ENCODE measurements around the gene DBI. TPM values are rescaled to one million over a fixed set of nuclear protein-coding genes. Genes with fewer than 3 reads are reported as not detected.
A peak's percentile ranks its signal among the peaks of the same experiment; 100 is the strongest.

DBI gene
- total RNA-seq (2014; rRNA removed; shearing (Covaris generic)), result 226 and 257 TPM in 2 replicates

DNA sequence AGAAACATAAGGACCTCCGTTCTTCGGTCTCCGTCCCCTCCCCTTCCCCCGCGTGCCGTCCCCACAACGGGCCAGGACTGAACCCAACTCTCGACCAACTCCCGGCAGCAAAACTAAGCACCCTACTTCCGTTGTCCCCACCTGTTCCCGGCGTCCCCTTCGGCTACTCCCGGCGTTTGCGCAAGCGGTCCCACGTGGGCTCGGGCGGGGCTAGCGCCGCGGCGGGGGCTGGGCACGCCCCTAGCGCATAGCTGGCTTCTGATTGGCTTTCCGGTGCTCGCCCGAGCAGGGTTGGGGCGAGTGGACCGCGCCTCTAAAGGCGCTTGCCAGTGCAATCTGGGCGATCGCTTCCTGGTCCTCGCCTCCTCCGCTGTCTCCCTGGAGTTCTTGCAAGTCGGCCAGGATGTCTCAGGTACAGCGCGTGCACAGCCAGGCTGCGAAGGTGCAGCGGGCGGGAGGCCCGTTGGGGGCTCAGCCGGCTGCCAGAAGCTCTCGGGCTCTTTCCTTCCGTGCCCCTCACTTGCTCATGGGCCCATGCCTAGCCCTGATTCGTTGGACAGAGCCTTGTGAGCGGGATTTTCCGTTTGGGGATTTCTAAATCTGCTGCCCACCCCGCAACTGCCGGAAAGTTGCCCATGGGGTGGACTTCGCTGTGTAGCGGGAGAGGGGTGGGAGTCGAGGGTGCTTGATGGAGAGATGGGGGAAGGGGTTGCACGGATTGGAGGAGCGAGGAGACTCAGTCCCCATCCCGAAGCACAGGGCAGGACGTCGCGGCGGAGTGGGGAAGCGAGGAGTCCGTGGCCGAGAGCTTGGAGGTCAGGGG lies at the start of gene DBI, which contains the start of gene C2orf76:
TSS of gene DBI (plus strand) at position 329 of the 823 bp plus-strand sequence. CDS start at position 404, 75 bp downstream.
TSS of gene C2orf76 (minus strand) at position 186 of the 823 bp plus-strand sequence. CDS start 26,875 bp downstream, outside the sequence.
- peak; percentile 94 for DNase-seq (ENCODE audit: low spot score)

DNA sequence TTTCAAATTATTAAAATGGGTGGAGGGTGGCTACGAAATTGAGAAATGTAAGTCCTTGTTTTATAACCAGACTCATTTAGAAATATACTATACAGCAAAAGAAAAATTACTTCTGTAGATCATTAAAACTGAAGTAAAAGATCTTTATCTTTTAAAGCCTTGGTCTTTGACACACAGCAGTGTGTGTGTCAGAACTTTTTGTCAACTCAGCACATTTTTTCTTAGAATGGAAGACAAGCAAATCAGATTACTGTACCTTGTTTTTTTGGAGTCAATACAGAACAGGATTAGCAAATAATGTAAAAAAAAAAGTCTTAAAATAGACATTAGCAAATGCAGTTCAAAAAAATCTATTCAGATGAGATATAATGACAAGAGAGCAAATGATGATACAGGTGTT lies 49.2 kb upstream of the DBI start:
- no peak for DNase-seq (ENCODE audit: low spot score)

DNA sequence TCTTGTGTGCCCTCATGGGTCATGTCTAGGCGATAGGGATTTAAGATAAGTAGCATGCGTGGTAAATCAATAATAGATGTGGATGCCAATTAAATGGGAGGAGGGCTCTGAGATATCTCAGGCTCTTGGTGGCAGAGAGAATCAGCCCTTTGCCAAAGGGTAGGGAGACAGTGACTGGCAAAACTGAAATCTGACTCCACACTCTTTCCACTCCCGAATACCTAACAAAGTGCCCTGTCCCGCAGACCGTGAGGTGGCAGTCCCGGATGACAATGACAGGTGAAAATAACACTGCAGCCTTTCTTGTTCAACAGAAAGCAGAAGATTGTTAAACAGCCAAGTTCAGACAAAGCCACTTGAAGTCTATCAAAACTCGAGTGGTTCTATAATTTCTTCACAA lies 47.2 kb upstream of the DBI start:
- no peak for DNase-seq (ENCODE audit: low spot score)

DNA sequence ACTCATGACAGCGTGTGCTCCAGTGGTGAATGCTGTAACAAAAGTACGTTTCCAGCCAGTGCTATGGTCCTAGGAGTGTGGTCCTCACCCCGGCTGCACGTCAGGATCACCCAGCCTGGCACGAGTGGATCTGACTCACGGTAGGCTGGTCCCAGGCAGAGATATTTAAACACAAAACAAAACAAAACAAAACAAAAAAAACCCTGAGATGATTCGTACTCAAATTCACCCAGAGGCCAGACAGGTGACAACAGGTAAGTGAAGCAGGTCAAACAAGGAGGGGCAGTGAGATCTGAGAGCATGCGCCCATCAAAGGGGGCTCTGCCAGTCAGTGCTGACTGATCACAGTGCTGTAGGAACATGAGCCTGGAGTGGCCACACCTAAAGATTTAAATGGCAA lies 43.3 kb upstream of the DBI start:
- no peak for DNase-seq (ENCODE audit: low spot score)

DNA sequence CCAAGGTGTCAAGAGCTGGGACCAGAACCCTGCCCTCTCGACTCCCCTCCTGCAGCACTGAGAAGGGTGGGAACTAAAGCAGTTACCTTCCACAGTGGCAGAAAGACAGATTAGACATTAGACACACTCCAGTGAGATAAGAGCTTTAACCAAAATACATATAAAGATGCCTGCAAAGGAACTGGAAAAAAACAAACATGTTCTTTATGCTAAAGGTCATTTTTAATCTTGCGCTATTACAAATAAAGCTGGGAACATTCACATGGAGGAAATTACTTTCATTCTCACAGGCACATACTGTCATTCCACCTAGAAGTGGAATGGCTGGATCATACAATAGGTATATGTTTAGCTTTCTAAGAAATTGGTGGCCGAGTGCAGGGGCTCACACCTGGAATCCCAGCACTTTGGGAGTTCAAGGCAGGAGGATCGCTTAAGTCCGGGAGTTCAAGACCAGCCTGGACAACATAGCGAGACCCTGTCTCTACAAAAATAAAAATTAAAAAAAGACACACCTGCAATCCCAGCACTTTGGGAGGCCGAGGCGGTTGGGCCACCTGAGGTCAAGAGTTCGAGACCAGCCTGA lies 42.0 kb upstream of the DBI start:
- DNase-seq (ENCODE audit: low spot score), result no peak

DNA sequence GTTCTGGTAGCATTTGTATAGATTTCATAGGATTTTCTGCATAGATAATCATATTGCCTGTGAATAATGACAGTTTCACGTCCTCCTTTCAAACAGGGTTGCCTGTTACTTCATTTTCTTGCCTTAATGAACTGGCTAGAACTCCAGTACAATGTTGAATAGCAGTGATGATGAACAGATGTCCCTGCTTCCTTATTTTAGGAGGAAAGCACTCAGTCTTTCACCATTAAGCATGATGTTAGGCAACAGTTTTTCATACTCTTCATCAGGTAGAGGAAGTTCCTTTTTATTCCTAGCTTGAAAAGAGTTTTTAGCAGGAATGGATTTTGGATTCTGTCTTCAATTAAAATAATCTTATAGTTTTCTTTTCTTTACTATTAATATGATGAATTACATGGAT lies 39.8 kb upstream of the DBI start:
- no peak for DNase-seq (ENCODE audit: low spot score)

DNA sequence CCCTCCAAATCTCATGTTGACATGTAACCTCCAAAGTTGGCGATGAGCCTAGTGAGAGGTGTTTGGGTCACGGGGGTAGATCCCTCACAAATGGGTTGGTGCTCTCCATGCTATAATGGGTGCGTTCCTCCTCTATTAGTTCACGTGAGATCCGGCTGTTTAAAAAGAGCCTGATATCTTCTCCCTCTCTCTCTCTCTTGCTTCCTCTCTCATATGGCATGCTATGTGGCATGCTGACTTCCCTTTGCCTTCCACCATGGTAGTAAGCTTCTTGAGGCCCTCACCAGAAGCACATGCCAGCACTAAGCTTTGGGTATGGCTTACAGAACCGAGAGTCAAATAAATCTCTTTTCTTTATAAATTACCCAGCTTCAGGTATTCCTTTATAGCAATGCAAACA lies 39.3 kb upstream of the DBI start:
- no peak for DNase-seq (ENCODE audit: low spot score)

DNA sequence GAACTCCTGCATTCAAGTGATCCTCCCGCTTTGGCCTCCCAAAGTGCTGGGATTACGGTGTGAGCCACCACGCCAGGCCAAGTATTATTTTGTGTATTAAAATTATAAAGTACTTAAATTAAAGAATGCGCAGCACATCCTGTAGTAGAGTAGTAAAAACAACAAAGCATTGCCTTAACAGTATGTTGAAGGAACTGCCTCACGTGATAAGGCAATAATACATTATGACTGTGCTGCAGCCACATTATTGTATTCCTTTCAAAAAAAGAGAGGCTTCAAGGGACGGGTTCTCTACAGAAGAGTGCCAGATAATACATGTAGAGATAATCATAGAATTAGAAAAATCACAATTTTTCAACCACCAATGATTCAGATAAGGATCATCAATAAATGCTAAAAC lies 33.8 kb upstream of the DBI start:
- no peak for DNase-seq (ENCODE audit: low spot score)

DNA sequence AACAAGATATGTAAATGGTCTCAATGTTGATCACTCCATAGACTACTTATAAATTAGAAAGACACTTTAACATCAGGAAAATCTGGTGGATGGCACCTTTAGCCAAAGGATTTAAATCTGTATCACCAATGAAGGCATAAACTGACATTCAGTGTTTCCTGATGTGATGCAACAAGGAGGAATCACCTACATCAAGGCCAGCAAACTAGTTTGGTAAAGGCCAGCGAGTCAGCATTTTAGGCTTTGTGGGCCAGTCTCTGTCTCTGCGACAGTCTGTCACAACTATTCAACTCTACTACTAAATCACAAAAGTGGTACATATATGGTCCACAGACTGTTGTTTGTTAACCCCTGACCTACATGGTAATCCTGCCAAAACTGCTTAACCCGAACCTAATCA lies 33.4 kb upstream of the DBI start:
- no peak for DNase-seq (ENCODE audit: low spot score)

DNA sequence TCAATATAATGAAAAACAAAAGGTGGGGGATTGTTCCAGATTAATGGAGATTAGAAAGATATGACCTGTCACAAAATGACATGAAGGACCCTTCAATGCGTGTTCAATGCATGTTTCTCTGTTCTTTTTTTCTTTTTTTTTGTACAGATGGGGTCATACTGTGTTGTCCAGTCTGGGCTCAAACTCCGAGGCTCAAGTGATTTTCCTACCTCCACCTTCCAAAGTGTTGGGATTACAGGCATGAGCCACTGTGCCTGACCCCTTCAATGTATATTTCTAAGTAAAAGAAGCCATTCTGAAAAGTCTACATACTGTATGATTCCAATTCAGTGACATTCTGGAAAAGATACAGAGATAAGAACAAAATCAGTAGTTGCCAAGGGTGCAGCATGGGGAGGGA lies 32.9 kb upstream of the DBI start:
- DNase-seq (ENCODE audit: low spot score), result no peak

DNA sequence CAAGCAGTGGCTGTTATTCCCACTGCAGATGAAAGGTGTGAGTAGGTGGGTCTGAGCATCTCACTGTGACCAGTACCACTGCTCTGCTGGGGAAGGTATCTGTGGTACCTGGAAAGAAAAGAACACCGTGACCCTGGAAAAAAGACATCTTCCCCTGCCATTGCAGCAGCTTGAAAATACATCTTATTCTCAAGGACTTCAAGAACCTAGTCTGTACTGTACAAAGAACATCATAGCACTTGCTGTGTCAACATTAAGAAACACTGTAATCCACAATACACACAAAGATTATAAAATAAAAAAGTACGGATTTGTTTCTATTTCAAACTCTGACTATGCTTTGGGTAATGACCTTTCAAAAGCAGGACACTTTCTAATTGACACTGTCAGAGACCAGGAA lies 29.0 kb upstream of the DBI start:
- DNase-seq (ENCODE audit: low spot score), result no peak

DNA sequence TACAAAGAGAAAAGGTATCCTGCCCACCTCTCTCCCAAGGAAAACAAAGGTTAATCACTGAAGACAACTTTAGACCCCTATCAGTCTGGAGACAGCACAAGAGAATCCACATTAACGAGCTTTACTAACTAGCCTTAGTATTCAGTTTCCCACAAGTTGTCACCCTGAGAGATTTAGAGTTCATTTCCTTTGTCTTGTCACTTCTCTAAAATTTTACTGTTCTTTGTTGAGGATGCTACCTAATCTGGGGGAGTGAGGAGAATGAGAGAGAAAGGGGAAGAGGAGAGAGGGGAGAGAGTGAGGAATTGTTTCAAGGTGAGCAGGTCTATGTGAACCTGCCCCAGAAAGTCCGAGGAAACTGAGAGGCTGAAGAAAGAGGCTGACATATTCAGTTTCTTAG lies 28.5 kb upstream of the DBI start:
- no peak for DNase-seq (ENCODE audit: low spot score)

DNA sequence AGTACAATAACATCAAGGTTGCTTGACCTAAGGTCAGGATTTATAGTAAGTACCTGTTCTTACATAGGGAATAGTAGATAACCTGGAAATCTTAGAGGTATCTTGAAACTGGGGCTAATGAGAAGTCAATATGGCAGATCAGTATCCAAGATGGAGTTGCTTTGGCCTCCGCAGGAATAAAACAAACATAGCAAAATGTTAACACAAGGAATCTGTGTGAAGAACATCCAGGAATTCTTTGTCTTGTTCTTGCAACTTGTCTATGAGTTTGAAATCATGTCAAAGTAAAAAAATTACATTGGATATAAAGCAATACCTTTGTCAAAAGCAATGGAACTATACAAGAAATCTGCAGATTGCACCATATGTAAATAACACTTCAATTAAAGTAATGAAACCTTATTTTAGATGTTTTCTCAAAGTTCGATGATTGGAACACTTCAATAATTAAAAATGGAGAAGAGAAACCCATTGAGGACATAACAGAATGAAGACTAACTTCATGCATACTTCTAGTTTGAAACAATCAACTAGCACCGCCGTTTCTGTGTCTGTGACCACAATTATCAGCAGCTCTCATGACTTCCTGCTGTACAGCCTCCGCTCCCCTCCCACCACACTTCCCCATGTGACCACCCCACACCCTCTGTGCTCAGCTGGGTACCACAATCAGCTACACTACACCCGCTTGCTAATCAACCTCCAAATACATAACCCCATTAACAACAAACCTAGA lies 27.8 kb upstream of the DBI start:
- DNase-seq (ENCODE audit: low spot score), result no peak

DNA sequence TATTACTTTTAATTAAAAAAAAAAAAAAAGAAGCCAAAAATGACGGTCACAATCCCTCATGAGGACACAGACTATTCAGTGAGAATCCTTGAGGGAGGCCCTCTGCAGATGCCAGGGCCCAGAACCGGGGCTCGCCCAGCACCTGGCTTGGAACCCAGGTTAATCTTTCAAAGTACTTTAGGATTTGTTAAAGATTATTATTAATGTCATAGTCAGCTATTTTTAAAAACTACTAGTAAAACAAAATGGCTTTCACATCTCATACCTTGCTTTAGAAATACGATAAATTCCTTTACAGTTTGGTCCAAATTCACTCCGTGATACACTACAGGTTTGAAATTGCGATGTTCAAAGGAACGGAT lies 27.2 kb upstream of the DBI start:
- no peak for DNase-seq (ENCODE audit: low spot score)

DNA sequence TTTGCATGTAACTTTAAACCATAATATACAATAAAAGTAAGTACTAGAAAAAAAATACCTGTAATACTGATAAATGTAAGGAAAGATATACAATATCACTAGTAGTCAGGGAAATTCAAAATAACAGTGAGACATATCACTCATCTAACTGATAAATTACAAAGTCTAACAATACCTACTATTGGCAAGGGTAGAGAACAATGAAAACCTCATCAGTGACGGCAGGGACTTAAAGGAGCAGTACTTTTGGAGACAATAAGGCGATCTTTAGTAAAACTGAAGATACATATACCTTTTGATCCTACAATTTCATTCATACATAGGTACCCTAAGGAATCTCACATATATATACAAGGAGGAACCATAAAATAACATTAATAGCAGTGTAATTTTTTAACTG lies 25.1 kb upstream of the DBI start:
- DNase-seq (ENCODE audit: low spot score), result no peak

DNA sequence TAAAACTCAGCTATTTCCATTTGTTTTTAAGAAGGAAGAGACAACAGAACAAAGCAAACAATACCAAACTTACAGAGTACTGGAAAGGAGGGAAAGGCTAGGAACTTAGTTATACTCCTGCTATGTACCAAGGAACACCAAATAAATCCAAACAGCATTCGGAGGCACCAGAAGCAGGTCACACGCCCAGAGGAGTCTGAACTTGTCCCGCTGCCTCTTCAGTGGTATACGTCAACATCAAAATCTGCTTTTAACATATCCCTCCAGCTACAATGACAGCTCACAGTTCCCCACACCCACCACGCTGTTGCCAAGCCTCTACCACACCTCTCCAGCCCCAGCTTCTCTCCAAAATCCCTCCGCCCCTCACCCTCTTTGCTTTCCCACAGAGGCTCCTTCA lies 17.5 kb upstream of the DBI start:
- no peak for DNase-seq (ENCODE audit: low spot score)

DNA sequence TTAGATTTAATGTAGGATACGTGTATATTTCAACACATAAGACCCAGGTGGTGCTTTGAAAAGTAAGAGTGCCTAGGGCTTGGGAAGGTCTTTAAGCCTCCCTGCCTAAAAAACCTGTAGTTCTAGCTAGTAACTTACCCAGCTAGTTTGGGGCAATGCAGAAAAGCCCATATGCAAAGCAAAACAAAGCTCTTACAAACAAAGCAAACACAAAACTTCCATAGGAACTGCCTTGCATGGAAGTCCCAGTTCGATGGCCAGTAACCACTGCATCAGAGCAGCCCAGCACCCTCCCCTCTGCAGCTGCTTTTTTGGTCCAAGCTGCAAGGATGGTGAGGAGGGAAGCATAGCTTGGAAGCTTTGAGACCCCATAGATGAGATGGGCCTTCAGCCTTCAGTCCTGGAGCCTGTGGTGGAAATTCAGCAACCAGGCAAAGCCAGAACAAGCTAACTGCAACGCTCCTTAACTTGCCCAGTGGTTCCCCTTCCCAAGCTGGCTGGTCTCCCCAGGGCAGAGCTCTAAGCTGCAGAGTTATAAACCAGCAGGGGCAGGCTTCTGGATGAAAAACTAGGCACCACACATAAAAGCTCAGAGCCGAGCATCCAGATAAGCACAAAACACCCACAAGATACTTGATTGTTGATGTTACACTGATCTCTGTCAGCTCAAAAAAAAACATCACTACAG lies 16.3 kb upstream of the DBI start:
- DNase-seq (ENCODE audit: low spot score), result no peak

DNA sequence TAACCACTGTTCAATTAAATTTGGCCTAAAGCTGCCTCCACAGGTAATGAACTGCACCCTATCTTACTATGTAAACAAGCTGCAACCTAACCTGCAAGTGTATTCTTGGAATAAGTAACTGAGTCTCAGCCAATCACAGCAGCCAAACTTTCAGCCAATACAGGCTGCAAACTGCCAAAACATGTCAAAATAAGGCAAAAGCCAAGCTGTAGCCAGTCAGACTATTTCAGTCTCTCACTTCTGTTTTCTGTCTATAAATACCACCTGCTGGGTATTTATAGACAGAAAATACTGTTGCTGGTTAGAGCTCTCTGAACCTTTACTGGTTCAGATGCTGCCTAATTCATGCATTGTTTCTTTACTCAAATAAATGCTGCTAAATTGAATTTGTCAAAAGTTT lies 14.4 kb upstream of the DBI start:
- DNase-seq (ENCODE audit: low spot score), result no peak

DNA sequence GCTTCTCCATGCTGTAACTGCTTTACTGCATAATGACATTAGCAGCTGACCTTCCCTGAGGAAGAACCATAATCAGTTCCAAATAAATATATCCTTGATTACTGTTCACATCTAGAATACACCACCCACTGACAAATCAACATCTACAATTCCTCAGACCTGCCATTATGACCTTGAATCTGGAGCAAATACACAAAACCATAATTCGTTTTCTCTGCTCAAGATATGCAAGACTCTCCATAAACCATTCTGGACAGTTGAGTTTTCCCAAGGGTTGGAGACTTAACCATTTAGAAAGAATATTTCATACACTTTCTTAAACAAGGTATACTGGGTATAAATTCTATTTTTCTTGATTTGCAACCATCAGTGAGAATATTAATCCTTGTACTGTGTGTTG lies 11.9 kb upstream of the DBI start:
- no peak for DNase-seq (ENCODE audit: low spot score)

DNA sequence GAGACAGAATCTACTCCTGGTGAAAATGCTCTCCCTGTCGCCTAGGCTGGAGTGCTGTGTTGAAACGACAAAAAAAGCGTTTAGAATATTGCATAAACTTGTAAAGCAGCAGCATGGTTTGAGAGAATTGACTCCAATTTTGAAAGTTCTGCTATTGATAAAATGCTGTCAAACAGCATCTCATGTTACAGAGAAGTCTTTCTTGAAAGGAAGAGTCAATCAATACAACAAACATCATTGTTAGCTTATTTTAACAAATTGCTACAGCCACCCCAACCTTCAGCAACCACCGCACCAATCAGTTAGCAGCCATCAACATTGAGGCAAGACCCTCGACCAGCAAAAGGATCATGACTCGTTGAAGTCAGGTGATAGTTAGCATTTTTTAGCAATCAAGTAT lies 7.0 kb upstream of the DBI start:
- DNase-seq (ENCODE audit: low spot score), result no peak

DNA sequence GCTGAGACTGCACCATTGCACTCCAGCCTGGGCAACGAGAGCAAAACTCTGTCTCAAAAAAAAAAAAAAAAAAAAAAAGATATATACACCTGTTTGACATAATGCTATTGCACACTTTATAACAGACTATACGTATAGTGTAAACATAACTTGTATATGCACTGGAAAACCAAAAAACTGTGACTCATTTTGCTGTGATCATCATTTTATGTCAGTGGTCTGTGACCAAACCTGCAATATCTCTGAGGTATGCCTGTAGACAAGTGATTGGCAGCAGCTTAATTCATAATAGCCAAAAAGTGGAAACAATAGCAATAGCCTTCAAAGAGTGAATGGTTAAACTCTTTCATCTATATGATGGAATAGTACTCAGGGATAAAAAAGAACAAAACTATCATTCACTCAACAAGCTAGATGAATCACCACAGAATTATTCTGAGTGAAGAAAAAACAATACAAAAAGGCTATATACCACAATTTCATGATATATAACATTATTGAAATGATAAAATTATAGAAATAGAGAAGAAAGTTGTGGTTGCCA lies 6.3 kb upstream of the DBI start:
- no peak for DNase-seq (ENCODE audit: low spot score)

DNA sequence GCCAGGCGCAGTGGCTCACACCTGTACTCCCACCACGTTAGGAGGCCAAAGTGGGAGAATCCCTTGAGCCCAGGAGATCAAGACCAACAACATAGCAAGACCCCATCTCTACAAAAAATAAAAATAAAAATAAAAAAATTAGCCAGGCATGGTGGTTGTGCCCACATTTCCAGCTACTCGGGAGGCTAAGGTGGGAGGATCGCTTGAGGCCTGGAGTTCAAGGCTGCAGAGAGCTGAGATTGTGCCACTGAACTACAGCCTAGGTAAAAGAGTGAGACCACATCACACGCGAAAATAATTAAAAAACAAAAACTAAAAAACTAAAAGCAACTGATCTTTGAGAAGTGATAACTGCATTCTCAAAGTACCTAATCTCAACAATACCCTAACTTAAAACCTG lies 2.0 kb upstream of the DBI start:
- DNase-seq (ENCODE audit: low spot score), result no peak

Data from A172 (cell line).